PC-3 (cell line): ENCODE measurements around the gene E2F3. TPM values are rescaled to one million over a fixed set of nuclear protein-coding genes. Genes with fewer than 3 reads are reported as not detected.

Source experiments
- ATAC-seq: fragments of 200-7000 bp; cut with Tn5 transposase; 2 replicates; pipeline ENCODE4 v1.9.1; 2020; ENCODE audit warnings: mild to moderate bottlenecking, moderate library complexity
- BruUV-seq: library from RNA; stranded (reverse); fragments of 400-500 nt; replicated peaks from 2 replicates; lab custom pipeline; 2021; lab: Mats Ljungman, UMichigan
- CTCF ChIA-PET: fragments of 300-600 bp; sonication (Branson Sonifier 250); formaldehyde crosslinking; loops from one replicate; lab custom pipeline; 2022; ENCODE audit warnings: antibody characterized with exemption; lab: Charles Lee
- POLR2A ChIA-PET: fragments of 300-600 bp; sonication (Branson Sonifier 250); formaldehyde crosslinking; loops from one replicate; lab custom pipeline; 2022; ENCODE audit warnings: antibody characterized with exemption; ENCODE audit not compliant: unreplicated experiment; lab: Charles Lee
- DNase-seq: peaks from one replicate; pipeline ENCODE4 v3.0.0-alpha.2; 2015
- H2AFZ ChIP-seq: fragments of 300-600 bp; sonication (generic); 2 replicates; pipeline ENCODE4 v1.6.0; 2016; ENCODE audit warnings: antibody characterized with exemption, low read length
- H3F3A ChIP-seq: fragments of 300-600 bp; sonication (generic); one replicate; pipeline ENCODE4 v1.6.0; 2017; ENCODE audit warnings: antibody characterized with exemption, low read length, control low read depth, mild to moderate bottlenecking; ENCODE audit not compliant: unreplicated experiment
- H3K27ac ChIP-seq: fragments of 300-600 bp; sonication (generic); 2 replicates; pipeline ENCODE4 v1.5.1; 2016; ENCODE audit warnings: mild to moderate bottlenecking, low read length
- H3K27me3 ChIP-seq: fragments of 300-600 bp; sonication (generic); 2 replicates; pipeline ENCODE4 v1.6.1; 2016; ENCODE audit warnings: low read length, mixed read lengths
- H3K36me3 ChIP-seq: fragments of 300-600 bp; sonication (generic); 2 replicates; pipeline ENCODE4 v1.6.1; 2016; ENCODE audit warnings: low read depth, mixed run types, low read length, mixed read lengths
- H3K4me1 ChIP-seq: fragments of 300-600 bp; sonication (generic); 2 replicates; pipeline ENCODE4 v1.5.1; 2016; ENCODE audit warnings: low read length; ENCODE audit not compliant: insufficient read depth
- H3K4me2 ChIP-seq: fragments of 300-600 bp; sonication (generic); 2 replicates; pipeline ENCODE4 v1.6.0; 2016; ENCODE audit warnings: low read length
- H3K4me3 ChIP-seq: fragments of 300-600 bp; sonication (generic); 2 replicates; pipeline ENCODE4 v1.5.1; 2016; ENCODE audit warnings: mild to moderate bottlenecking, low read length, mixed read lengths
- H3K79me2 ChIP-seq: fragments of 300-600 bp; sonication (generic); 2 replicates; pipeline ENCODE4 v1.6.1; 2017; ENCODE audit warnings: low read length, mixed read lengths
- H3K9ac ChIP-seq: fragments of 300-600 bp; sonication (generic); 2 replicates; pipeline ENCODE4 v1.6.0; 2016; ENCODE audit warnings: mild to moderate bottlenecking, low read length
- H3K9me2 ChIP-seq: fragments of 300-600 bp; sonication (generic); replicated peaks from 2 replicates; pipeline ENCODE4 v1.6.1; 2016; ENCODE audit warnings: mixed run types, low read length, mixed read lengths
- H3K9me3 ChIP-seq: fragments of 300-600 bp; sonication (generic); 2 replicates; pipeline ENCODE4 v1.6.1; 2016; ENCODE audit warnings: low read length, mixed read lengths
- H4K20me1 ChIP-seq: fragments of 300-600 bp; sonication (generic); 2 replicates; pipeline ENCODE4 v1.6.1; 2016; ENCODE audit warnings: low read length, mixed read lengths
- CTCF ChIP-seq: fragments of 300-600 bp; sonication (generic); conservative IDR thresholded peaks from 2 replicates; pipeline ENCODE4 v1.5.1; 2017; ENCODE audit warnings: antibody characterized with exemption, low read depth, mild to moderate bottlenecking, low read length
- EZH2 ChIP-seq: fragments of 300-600 bp; sonication (generic); IDR thresholded peaks from one replicate; pipeline ENCODE4 v1.6.1; 2017; ENCODE audit warnings: antibody characterized with exemption, mild to moderate bottlenecking, low read length; ENCODE audit not compliant: unreplicated experiment
- EZH2phosphoT487 ChIP-seq: fragments of 300-600 bp; sonication (generic); IDR thresholded peaks from 2 replicates; pipeline ENCODE4 v1.6.1; 2018; ENCODE audit warnings: mild to moderate bottlenecking, antibody characterized with exemption, low read length, borderline replicate concordance
- intact Hi-C: fragments of 100-400 bp; cut with micrococcal nuclease; formaldehyde crosslinking; loops from 2 replicates; pipeline ENCODE4 v1.9.0; 2023
- total RNA-seq: library from RNA; depleted of rRNA; stranded (reverse); fragments of >200 nt; gene quantifications from 2 replicates; pipeline ENCODE4 v1.2.3, GENCODE V29; 2014

Gene E2F3
- total RNA-seq, 1 experiment from 2014 or later: 8.8 TPM

GRCh38 chr6:20436719-20437118, 35.0 kb downstream of the E2F3 start:
- Histone ChIP-seq H3K9ac (no peak overlapping the region), H3K79me2 (peaks cover 89% of the 10 kb centered on the region), H4K20me1 (peaks cover 4% of the 10 kb centered on the region; the same call in 1 of the 2 replicates), H3K4me1 (no peaks in the 10 kb centered on the region), H3K4me3 (no peak overlapping the region), H3K9me3 (no peaks in the 10 kb centered on the region), H3K27ac (no peak overlapping the region), H3K4me2 (no peak overlapping the region), H3K27me3 (no peaks in the 10 kb centered on the region), H2AFZ (no peak overlapping the region), H3F3A (no peaks in the 10 kb centered on the region), H3K9me2 (no peaks in the 10 kb centered on the region), H3K36me3 (peaks cover 20% of the 10 kb centered on the region)
- no peak for DNase-seq
- ChIA-PET POLR2A (interaction anchor here (0.6 kb wide), 1 partner anchor 11 kb away, joined by 3 read pairs; no protein-coding TSS in a partner anchor), CTCF (no interaction called here)
- no TSS peak for BruUV-seq
- no peak for ATAC-seq
- intact Hi-C loops: no loop called here
- TF ChIP-seq EZH2 (no peak), CTCF (no peak), EZH2phosphoT487 (no peak)

- ATAC-seq (no peak), DNase-seq (no peak)
- no peaks in the 10 kb centered on the region for H3K9me3 ChIP-seq
- no peak overlapping the region for H3K4me3 ChIP-seq
- no peak overlapping the region for H2AFZ ChIP-seq
- H3K9ac ChIP-seq: no peak overlapping the region
- POLR2A ChIA-PET: no interaction called here
- H3F3A ChIP-seq: no peaks in the 10 kb centered on the region
- H3K9me2 ChIP-seq: no peaks in the 10 kb centered on the region
- H3K4me1 ChIP-seq: no peaks in the 10 kb centered on the region
- peaks cover 89% of the 10 kb centered on the region for H3K79me2 ChIP-seq
- no peak overlapping the region for H3K27ac ChIP-seq
- intact Hi-C loops: no loop called here
- CTCF ChIA-PET: no interaction called here
- no peaks in the 10 kb centered on the region for H3K27me3 ChIP-seq
- peaks cover 4% of the 10 kb centered on the region; the same call in 1 of the 2 replicates for H4K20me1 ChIP-seq
- H3K4me2 ChIP-seq: no peak overlapping the region
- BruUV-seq: no TSS peak
- peaks cover 23% of the 10 kb centered on the region for H3K36me3 ChIP-seq
- no peak for TF ChIP-seq EZH2phosphoT487
- TF ChIP-seq CTCF: no peak
- no peak for TF ChIP-seq EZH2
Observed at GRCh38 chr6:20437639-20438038, 36.0 kb downstream of the E2F3 start.

- intact Hi-C loops: no loop called here
- Histone ChIP-seq H4K20me1 (no peaks in the 10 kb centered on the region), H3K4me3 (no peak overlapping the region), H3K4me2 (no peak overlapping the region), H3K9me3 (no peaks in the 10 kb centered on the region), H3K27ac (no peak overlapping the region), H3K9me2 (no peaks in the 10 kb centered on the region), H3K27me3 (no peaks in the 10 kb centered on the region), H3K79me2 (peaks cover 89% of the 10 kb centered on the region), H3K36me3 (peaks cover 26% of the 10 kb centered on the region), H2AFZ (no peak overlapping the region), H3K9ac (no peak overlapping the region), H3K4me1 (no peaks in the 10 kb centered on the region), H3F3A (no peaks in the 10 kb centered on the region)
- TF ChIP-seq EZH2phosphoT487: no peak
- BruUV-seq: no TSS peak
- POLR2A ChIA-PET: no interaction called here
- no peak for ATAC-seq
- DNase-seq: no peak
- CTCF ChIA-PET: no interaction called here
Observed at GRCh38 chr6:20438462-20439070, 36.9 kb downstream of the E2F3 start.
